HG02981 (cell line): ENCODE measurements around the gene MYH7.
"Not testable (repeated sequence)": the region's sequence is repeated elsewhere in the genome, so short reads cannot be mapped to it uniquely, and the experiment has no call there.

Experiments used
- ATAC-seq: cut with Tn5 transposase; IDR thresholded peaks from one replicate; pipeline ENCODE4 v1.9.1; 2021; ENCODE audit warnings: mild to moderate bottlenecking, moderate library complexity; ENCODE audit not compliant: unreplicated experiment

Gene MYH7

GRCh38 chr14:23408307-23408630 lies 27.2 kb downstream of the MYH7 start:
- no peak for ATAC-seq

GRCh38 chr14:23407516-23408306 lies 27.7 kb downstream of the MYH7 start, which contains the start of gene MYH6:
Gene MYH6 (minus strand): TSS chr14:23408273. CDS start chr14:23407223, 1,050 bp downstream.
- no peak for ATAC-seq

- no peak for ATAC-seq
Measured at GRCh38 chr14:23406725-23407355, 28.6 kb downstream of the MYH7 start.

GRCh38 chr14:23406244-23406643 lies 29.2 kb downstream of the MYH7 start:
- no peak for ATAC-seq

- ATAC-seq, result no peak
Measured at GRCh38 chr14:23405516-23406025, 29.9 kb downstream of the MYH7 start.

GRCh38 chr14:23405096-23405495 lies 30.4 kb downstream of the MYH7 start:
- ATAC-seq, result no peak

GRCh38 chr14:23404331-23404900 lies 31.0 kb downstream of the MYH7 start:
- no peak for ATAC-seq

GRCh38 chr14:23403908-23404307 lies 31.6 kb downstream of the MYH7 start:
- no peak for ATAC-seq

GRCh38 chr14:23403139-23403438 lies 32.4 kb downstream of the MYH7 start:
- no peak for ATAC-seq

- no peak for ATAC-seq
Measured at GRCh38 chr14:23402296-23403138, 32.9 kb downstream of the MYH7 start.

GRCh38 chr14:23401291-23401690 lies 34.2 kb downstream of the MYH7 start:
- no peak for ATAC-seq

GRCh38 chr14:23400496-23401149 lies 34.8 kb downstream of the MYH7 start:
- not testable (repeated sequence) for ATAC-seq

- ATAC-seq, result no peak
Measured at GRCh38 chr14:23399591-23399990, 35.9 kb downstream of the MYH7 start.

- ATAC-seq, result no peak
Measured at GRCh38 chr14:23399136-23399535, 36.3 kb downstream of the MYH7 start.

- ATAC-seq, result no peak
Measured at GRCh38 chr14:23398348-23398747, 37.1 kb downstream of the MYH7 start.

GRCh38 chr14:23396781-23397407 lies 38.6 kb downstream of the MYH7 start:
- no peak for ATAC-seq

GRCh38 chr14:23396126-23396525 lies 39.3 kb downstream of the MYH7 start:
- no peak for ATAC-seq

- no peak for ATAC-seq
Measured at GRCh38 chr14:23392613-23393012, 42.8 kb downstream of the MYH7 start.

- not testable (repeated sequence) for ATAC-seq
Measured at GRCh38 chr14:23389871-23390270, 45.6 kb downstream of the MYH7 start.

- no peak for ATAC-seq
Measured at GRCh38 chr14:23389396-23389795, 46.1 kb downstream of the MYH7 start.
